A549 (cell line): ENCODE results near the gene RBX1.

Source experiments
- CEBPB ChIP-seq, 2 experiments: fragments of >200 bp in 1 of 2; sonication (Bioruptor Twin) in 1 of 2; formaldehyde crosslinking in 1 of 2; IDR thresholded peaks; 2 replicates each; pipeline ENCODE4 v1.6.1; 2012 to 2016
- EP300 ChIP-seq, 2 experiments: fragments of >200 bp; sonication (Bioruptor Twin); formaldehyde crosslinking; IDR thresholded peaks; 2 replicates in 1 of 2; 3 replicates in 1 of 2; pipeline ENCODE4 v1.6.1; 2016 to 2017
- HOXA7 ChIP-seq: fragments of 250-450 bp; sonication (Bioruptor Pico); IDR thresholded peaks from 2 replicates; pipeline ENCODE4 v1.5.0; 2020; ENCODE audit warnings: mild to moderate bottlenecking, moderate library complexity
- MAZ ChIP-seq: fragments of 150-350 bp; IDR thresholded peaks from 2 replicates; pipeline ENCODE4 v1.6.1; 2014; ENCODE audit warnings: antibody characterized with exemption, low read depth, low read length, borderline replicate concordance
- TP53 ChIP-seq: fragments of 250-450 bp; sonication (Bioruptor Pico); IDR thresholded peaks from 2 replicates; pipeline ENCODE4 v1.5.0; 2021; ENCODE audit warnings: mild to moderate bottlenecking, moderate library complexity
- TF ChIP-seq, protein P1 (sequence below): fragments of >200 bp; sonication (Bioruptor Twin); formaldehyde crosslinking; IDR thresholded peaks from 3 replicates; pipeline ENCODE4 v1.5.1; 2016
- TF ChIP-seq, protein P2 (sequence below): fragments of 250-450 bp; sonication (Bioruptor Pico); IDR thresholded peaks from 2 replicates; pipeline ENCODE4 v1.5.0; 2021; ENCODE audit warnings: mild to moderate bottlenecking, moderate library complexity, borderline replicate concordance
- TF ChIP-seq, protein P3 (sequence below): fragments of 450-650 bp; IDR thresholded peaks from 2 replicates; pipeline ENCODE4 v1.6.1; 2014; ENCODE audit warnings: antibody characterized with exemption

DNA sequence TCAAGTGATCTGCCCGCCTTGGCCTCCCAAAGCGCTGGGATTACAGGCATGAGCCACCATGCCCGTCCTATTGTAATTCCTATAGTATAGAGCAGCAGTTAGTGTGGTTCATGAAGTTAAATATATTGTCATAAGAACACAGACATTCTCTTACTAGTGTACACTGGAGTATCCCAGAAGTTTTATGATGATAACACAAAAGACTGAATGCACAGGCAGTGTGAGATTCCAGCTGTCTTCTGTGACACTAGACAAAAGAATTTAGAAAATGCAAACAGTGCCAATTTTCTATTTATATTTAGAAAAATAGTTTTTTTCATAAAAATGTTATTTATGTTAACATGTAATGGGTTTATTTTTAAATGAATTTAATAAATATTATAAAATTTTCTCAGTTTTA is 39.4 kb upstream of the RBX1 start:
- TF ChIP-seq, protein P1, sequence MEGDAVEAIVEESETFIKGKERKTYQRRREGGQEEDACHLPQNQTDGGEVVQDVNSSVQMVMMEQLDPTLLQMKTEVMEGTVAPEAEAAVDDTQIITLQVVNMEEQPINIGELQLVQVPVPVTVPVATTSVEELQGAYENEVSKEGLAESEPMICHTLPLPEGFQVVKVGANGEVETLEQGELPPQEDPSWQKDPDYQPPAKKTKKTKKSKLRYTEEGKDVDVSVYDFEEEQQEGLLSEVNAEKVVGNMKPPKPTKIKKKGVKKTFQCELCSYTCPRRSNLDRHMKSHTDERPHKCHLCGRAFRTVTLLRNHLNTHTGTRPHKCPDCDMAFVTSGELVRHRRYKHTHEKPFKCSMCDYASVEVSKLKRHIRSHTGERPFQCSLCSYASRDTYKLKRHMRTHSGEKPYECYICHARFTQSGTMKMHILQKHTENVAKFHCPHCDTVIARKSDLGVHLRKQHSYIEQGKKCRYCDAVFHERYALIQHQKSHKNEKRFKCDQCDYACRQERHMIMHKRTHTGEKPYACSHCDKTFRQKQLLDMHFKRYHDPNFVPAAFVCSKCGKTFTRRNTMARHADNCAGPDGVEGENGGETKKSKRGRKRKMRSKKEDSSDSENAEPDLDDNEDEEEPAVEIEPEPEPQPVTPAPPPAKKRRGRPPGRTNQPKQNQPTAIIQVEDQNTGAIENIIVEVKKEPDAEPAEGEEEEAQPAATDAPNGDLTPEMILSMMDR: no peak
- TF ChIP-seq TP53 (CRISPR knock-in tag) (no peak), HOXA7 (CRISPR knock-in tag) (no peak), EP300 (IDR thresholded peaks at IDR 0.05) (no peak), CEBPB (IDR thresholded peaks at IDR 0.05) (no peak), MAZ (no peak)
- TF ChIP-seq, protein P2, sequence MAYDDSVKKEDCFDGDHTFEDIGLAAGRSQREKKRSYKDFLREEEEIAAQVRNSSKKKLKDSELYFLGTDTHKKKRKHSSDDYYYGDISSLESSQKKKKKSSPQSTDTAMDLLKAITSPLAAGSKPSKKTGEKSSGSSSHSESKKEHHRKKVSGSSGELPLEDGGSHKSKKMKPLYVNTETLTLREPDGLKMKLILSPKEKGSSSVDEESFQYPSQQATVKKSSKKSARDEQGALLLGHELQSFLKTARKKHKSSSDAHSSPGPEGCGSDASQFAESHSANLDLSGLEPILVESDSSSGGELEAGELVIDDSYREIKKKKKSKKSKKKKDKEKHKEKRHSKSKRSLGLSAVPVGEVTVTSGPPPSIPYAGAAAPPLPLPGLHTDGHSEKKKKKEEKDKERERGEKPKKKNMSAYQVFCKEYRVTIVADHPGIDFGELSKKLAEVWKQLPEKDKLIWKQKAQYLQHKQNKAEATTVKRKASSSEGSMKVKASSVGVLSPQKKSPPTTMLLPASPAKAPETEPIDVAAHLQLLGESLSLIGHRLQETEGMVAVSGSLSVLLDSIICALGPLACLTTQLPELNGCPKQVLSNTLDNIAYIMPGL: no peak
- TF ChIP-seq, protein P3, sequence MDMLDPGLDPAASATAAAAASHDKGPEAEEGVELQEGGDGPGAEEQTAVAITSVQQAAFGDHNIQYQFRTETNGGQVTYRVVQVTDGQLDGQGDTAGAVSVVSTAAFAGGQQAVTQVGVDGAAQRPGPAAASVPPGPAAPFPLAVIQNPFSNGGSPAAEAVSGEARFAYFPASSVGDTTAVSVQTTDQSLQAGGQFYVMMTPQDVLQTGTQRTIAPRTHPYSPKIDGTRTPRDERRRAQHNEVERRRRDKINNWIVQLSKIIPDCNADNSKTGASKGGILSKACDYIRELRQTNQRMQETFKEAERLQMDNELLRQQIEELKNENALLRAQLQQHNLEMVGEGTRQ: no peak
